Ovary (tissue), 9 donors: ENCODE data around the gene FAAP20. TPM values are rescaled to one million over a fixed set of nuclear protein-coding genes. Genes with fewer than 3 reads are reported as not detected.

Experiments
- DNase-seq, 5 donors: peaks; one replicate each; pipeline ENCODE4 v3.0.0-alpha.2; 2019 to 2020
- H3K27ac ChIP-seq, 2 donors: fragments of 200-600 bp; one replicate each; pipeline versions ENCODE4 v1.5.1 to v1.8.0; 2019 to 2022
- H3K27me3 ChIP-seq: fragments of 200-600 bp; one replicate; pipeline ENCODE4 v1.8.0; 2022
- H3K36me3 ChIP-seq: fragments of 200-600 bp; sonication (generic); one replicate; pipeline ENCODE4 v1.5.1; 2019
- H3K4me1 ChIP-seq: one replicate; pipeline ENCODE4 v1.8.1; 2013; ENCODE audit warnings: mild to moderate bottlenecking, moderate library complexity; ENCODE audit not compliant: insufficient read depth
- H3K4me3 ChIP-seq: fragments of 200-600 bp; sonication (generic); one replicate; pipeline ENCODE4 v1.5.1; 2017
- H3K9me3 ChIP-seq, 2 donors: fragments of 200-600 bp in 1 of 2; sonication (generic) in 1 of 2; one replicate each; pipeline versions ENCODE4 v1.5.1 to v1.8.1; 2013 to 2019; ENCODE audit warnings: mild to moderate bottlenecking in 1 of 2, moderate library complexity in 1 of 2
- EP300 ChIP-seq: sonication (generic); formaldehyde crosslinking; IDR thresholded peaks from one replicate; pipeline ENCODE4 v1.6.1; 2017; ENCODE audit warnings: antibody characterized with exemption
- POLR2A ChIP-seq: fragments of 450-650 bp; IDR thresholded peaks from one replicate; pipeline ENCODE4 v1.6.1; 2017; ENCODE audit warnings: antibody characterized with exemption, mild to moderate bottlenecking, moderate library complexity
- WGBS, 3 donors: extraction: QIAGEN DNeasy Blood & Tissue Kit in 1 of 3; methylation state at CpG; one replicate each; pipeline versions ENCODE4 v1.1.5 to v1.1.7; 2013 to 2017; 5-methylcytosine and 5-hydroxymethylcytosine counted together
- intact Hi-C, 4 donors: fragments of 100-400 bp; cut with DNase I; formaldehyde crosslinking; loops; one replicate each; pipeline versions ENCODE4 v1.11.0 to v1.15.1; 2022 to 2023
- polyA plus RNA-seq, 2 donors: library from polyadenylated mRNA; stranded (reverse); fragments of 200-250 nt in 1 of 2; fragments of 350-450 nt in 1 of 2; fragmentation: Illumina TruSeq in 1 of 2; extraction: RNeasy Lipid Tissue Mini Kit (QIAGEN cat#74804) in 1 of 2; gene quantifications; one replicate each; pipeline ENCODE4 v1.2.3, GENCODE V29; 2013 to 2014
- total RNA-seq, 7 donors: library from RNA; depleted of rRNA in 2 of 7; stranded (reverse); fragments of >200 nt in 2 of 7; fragmentation: NEBNext Ultra II Directional in 3 of 7; extraction: Animal tissue kit (Norgen Biotek cat#: 25700) in 3 of 7; gene quantifications; one replicate each; pipeline versions ENCODE4 v1.1.0 to v1.2.4, GENCODE V29; 2016 to 2023
- TF ChIP-seq, protein P1 (sequence below), 3 donors: fragments of 450-650 bp in 2 of 3; fragments of 200-600 bp in 1 of 3; IDR thresholded peaks; one replicate each; pipeline versions ENCODE4 v1.5.1 to v1.8.0; 2016 to 2022; ENCODE audit warnings: antibody characterized with exemption in 3 of 3, mild to moderate bottlenecking in 1 of 3
- donor health status: DM: no; HTN: no; CAD: no; lungs with moderate emphysema.
- donor health status: DM: no; HTN: no; CAD: no.
- donor health status: Bipolar disorder and iron deficiency.
- donor health status: DM: yes; HTN: yes; CAD: no.
- donor health status: DM: no; HTN: no; CAD: no.
- donor health status: DM: yes; HTN: yes; CAD: no.

The FAAP20 gene
- total and polyA plus RNA-seq, 9 donors = 3.4 to 96.1 (median 61.7) TPM

DNA sequence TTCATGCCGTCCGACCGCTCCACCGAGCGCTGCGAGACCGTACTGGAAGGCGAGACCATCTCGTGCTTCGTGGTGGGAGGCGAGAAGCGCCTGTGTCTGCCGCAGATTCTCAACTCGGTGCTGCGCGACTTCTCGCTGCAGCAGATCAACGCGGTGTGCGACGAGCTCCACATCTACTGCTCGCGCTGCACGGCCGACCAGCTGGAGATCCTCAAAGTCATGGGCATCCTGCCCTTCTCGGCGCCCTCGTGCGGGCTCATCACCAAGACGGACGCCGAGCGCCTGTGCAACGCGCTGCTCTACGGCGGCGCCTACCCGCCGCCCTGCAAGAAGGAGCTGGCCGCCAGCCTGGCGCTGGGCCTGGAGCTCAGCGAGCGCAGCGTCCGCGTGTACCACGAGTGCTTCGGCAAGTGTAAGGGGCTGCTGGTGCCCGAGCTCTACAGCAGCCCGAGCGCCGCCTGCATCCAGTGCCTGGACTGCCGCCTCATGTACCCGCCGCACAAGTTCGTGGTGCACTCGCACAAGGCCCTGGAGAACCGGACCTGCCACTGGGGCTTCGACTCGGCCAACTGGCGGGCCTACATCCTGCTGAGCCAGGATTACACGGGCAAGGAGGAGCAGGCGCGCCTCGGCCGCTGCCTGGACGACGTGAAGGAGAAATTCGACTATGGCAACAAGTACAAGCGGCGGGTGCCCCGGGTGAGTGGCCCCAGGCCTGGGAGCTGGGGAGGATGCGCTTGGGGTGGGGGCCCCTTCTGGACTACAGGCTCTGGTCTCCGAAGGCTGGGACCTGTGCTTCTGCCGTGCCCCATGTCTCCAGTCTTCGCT is 34.7 kb upstream of the FAAP20 start:
- H3K4me3 ChIP-seq = peak overlapping the region; percentile 59
- peak overlapping the region; percentile 83 to 90 for H3K27ac ChIP-seq
- TF ChIP-seq POLR2A (no peak), EP300 (no peak)
- TF ChIP-seq, protein P1, sequence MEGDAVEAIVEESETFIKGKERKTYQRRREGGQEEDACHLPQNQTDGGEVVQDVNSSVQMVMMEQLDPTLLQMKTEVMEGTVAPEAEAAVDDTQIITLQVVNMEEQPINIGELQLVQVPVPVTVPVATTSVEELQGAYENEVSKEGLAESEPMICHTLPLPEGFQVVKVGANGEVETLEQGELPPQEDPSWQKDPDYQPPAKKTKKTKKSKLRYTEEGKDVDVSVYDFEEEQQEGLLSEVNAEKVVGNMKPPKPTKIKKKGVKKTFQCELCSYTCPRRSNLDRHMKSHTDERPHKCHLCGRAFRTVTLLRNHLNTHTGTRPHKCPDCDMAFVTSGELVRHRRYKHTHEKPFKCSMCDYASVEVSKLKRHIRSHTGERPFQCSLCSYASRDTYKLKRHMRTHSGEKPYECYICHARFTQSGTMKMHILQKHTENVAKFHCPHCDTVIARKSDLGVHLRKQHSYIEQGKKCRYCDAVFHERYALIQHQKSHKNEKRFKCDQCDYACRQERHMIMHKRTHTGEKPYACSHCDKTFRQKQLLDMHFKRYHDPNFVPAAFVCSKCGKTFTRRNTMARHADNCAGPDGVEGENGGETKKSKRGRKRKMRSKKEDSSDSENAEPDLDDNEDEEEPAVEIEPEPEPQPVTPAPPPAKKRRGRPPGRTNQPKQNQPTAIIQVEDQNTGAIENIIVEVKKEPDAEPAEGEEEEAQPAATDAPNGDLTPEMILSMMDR (IDR thresholded peaks at IDR 0.05) = peak in 2 of 3 donors; percentile 14 to 29
- H3K36me3 ChIP-seq = no peaks in the 10 kb centered on the region
- H3K9me3 ChIP-seq = no peaks in the 10 kb centered on the region
- WGBS, 3 donors = 1 to 2% (median 2%) methylated on average over 72 to 77 of the region's 77 CpGs
- intact Hi-C loops = no loop called here
- H3K4me1 ChIP-seq = peaks cover 21% of the 10 kb centered on the region
- DNase-seq = peak; percentile 83 to 90 (median 88)
- H3K27me3 ChIP-seq = no peaks in the 10 kb centered on the region

DNA sequence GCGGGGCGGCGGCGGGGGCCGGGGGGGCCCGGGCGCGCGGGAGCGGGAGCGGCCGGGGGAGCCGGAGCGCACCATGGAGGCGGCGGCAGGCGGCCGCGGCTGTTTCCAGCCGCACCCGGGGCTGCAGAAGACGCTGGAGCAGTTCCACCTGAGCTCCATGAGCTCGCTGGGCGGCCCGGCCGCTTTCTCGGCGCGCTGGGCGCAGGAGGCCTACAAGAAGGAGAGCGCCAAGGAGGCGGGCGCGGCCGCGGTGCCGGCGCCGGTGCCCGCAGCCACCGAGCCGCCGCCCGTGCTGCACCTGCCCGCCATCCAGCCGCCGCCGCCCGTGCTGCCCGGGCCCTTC is 34.1 kb upstream of the FAAP20 start:
- WGBS, 3 donors = 0 to 1% (median 0%) methylated on average over 8 to 50 of the region's 50 CpGs
- Histone ChIP-seq H3K27ac (peak overlapping the region; percentile 83 to 90), H3K4me1 (peaks cover 16% of the 10 kb centered on the region), H3K4me3 (peak overlapping the region; percentile 59), H3K27me3 (no peaks in the 10 kb centered on the region), H3K9me3 (no peaks in the 10 kb centered on the region), H3K36me3 (no peaks in the 10 kb centered on the region)
- intact Hi-C loops = no loop called here
- TF ChIP-seq, protein P1 (IDR thresholded peaks at IDR 0.05) = no peak
- TF ChIP-seq EP300 (no peak), POLR2A (no peak)
- DNase-seq = peak in 1 of 5 donors; percentile 68

DNA sequence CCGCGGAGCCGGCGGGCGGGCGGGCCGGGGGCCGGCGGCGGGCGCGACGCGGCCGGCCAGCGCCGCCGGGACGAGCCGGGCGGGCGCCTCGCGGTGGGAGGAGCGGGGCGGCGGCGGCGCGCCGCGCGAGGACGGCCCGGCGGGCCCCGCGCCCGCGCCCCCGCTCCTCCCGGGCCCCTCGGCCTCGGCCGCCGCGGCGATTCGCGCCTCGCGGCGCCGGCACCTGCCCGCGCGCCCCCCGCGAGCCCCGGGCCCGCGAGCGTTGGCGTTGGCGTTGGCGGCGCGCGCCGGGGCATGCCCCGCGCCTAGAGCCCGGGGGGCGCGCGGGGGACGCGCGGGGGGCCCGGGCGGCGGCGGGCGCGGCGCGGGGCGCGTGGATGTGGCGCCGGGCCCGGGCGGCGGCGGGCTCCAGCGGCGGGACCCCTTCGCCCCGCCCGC is 33.6 kb upstream of the FAAP20 start, which contains the start of gene SKI:
Gene SKI, plus strand, starts transcription at position 163 of the 438 bp plus-strand sequence. CDS start 448 bp downstream, outside the sequence.
- peak within 1 kb of the TSS; percentile 95 for H3K4me3 ChIP-seq
- peak in 1 of 5 donors; percentile 24 for DNase-seq
- no peaks in the 10 kb centered on the region for H3K36me3 ChIP-seq
- peak within 1 kb of the TSS; percentile 90 to 94 for H3K27ac ChIP-seq
- WGBS, 3 donors = 0% methylated on average over 87 of the region's 100 CpGs; no CpG with 5 or more reads in 2 of the 3 donors
- TF ChIP-seq POLR2A (no peak), EP300 (no peak)
- TF ChIP-seq, protein P1 (IDR thresholded peaks at IDR 0.05) = no peak
- peaks cover 12% of the 10 kb centered on the region for H3K4me1 ChIP-seq
- no peaks in the 10 kb centered on the region for H3K9me3 ChIP-seq
- intact Hi-C loops = no loop called here
- no peaks in the 10 kb centered on the region for H3K27me3 ChIP-seq

DNA sequence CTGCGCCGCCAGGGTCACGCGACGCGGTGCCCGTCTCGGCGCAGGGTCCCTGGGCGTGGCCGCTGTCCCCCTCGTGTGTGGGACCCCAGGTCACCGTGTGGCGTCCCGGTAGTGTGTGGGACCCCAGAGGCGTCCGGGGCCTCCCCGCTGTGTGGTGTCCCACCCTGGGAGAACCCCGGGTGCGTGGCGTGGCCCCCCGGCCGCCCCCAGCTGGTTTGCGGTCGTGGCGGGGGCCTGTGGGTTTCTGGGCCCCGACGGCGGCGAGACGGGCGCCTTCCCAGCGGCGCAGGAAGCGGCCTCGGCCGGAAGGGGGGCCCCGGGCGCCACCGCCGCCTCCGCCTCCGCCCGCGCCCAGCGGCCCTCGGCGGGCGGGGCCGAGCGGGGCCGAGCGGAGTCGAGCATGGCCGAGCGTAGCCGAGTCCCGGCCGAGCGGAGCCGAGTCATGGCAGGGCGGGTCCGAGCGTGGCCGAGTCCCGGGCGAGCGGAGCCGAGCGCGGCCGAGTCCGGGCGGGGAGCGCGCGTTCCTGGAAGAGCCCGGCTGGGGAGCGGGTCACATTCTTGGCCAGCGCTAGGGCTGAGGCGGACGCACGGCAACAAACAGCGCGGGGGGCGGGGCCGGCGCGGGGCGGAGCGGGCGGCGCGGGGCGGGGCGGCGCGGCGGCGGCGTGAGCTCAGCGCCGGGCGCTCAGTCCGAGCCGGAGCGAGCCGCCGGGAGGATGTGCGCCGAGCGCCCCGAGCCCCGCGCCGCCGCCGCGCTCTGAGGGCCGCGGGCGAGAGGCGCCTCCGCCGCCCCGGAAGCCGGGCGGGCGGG is 33.0 kb upstream of the FAAP20 start:
- Histone ChIP-seq H3K27me3 (no peaks in the 10 kb centered on the region), H3K4me3 (peak overlapping the region; percentile 95), H3K9me3 (no peaks in the 10 kb centered on the region), H3K4me1 (peaks cover 6% of the 10 kb centered on the region), H3K36me3 (no peaks in the 10 kb centered on the region), H3K27ac (peak overlapping the region; percentile 90 to 94)
- TF ChIP-seq, protein P1 (IDR thresholded peaks at IDR 0.05) = peak in 2 of 3 donors; percentile 53 to 68
- TF ChIP-seq EP300 (no peak), POLR2A (peak; percentile 95)
- 0 to 1% (median 0%) methylated on average over 28 to 129 of the region's 129 CpGs for WGBS, 3 donors
- intact Hi-C loops = no loop called here
- peak; percentile 97 to 99 (median 98) for DNase-seq
